Left lung (tissue), 10 donors: Measurements from ENCODE around the gene FBXO38. TPM values are rescaled to one million over a fixed set of nuclear protein-coding genes. Genes with fewer than 3 reads are reported as not detected.

ENCODE experiments used
- ATAC-seq: fragments of 200-7000 bp; cut with Tn5 transposase; one replicate; pipeline ENCODE4 v1.9.1; 2020; ENCODE audit warnings: moderate library complexity
- DNase-seq, 4 donors: peaks; one replicate each; pipeline ENCODE4 v3.0.0-alpha.2; 2013 to 2020
- H3K27ac ChIP-seq, 2 donors: fragments of 200-600 bp; sonication (generic) in 1 of 2; one replicate each; pipeline versions ENCODE4 v1.5.0 to v1.8.0; 2020 to 2021
- H3K27me3 ChIP-seq, 2 donors: fragments of 200-600 bp; sonication (generic) in 1 of 2; one replicate each; pipeline versions ENCODE4 v1.5.0 to v1.8.0; 2020 to 2021
- H3K36me3 ChIP-seq, 2 donors: fragments of 200-600 bp; sonication (generic) in 1 of 2; one replicate each; pipeline versions ENCODE4 v1.5.0 to v1.8.0; 2020 to 2021
- H3K4me1 ChIP-seq, 2 donors: fragments of 200-600 bp; one replicate each; pipeline ENCODE4 v1.8.0; 2021
- H3K4me3 ChIP-seq, 2 donors: fragments of 200-600 bp; sonication (generic) in 1 of 2; one replicate each; pipeline versions ENCODE4 v1.5.0 to v1.8.0; 2020 to 2021; ENCODE audit warnings: mild to moderate bottlenecking in 1 of 2
- H3K9me3 ChIP-seq, 2 donors: fragments of 200-600 bp; sonication (generic) in 1 of 2; one replicate each; pipeline versions ENCODE4 v1.5.0 to v1.8.0; 2020 to 2021
- intact Hi-C, 2 donors: fragments of 100-400 bp; cut with DNase I; formaldehyde crosslinking; loops; one replicate each; pipeline versions ENCODE4 v1.11.2 to v1.14.2; 2022
- polyA plus RNA-seq, 6 donors: library from polyadenylated mRNA; unstranded; fragments of 120-200 nt; gene quantifications; one replicate each; pipeline ENCODE4 v1.2.1, GENCODE V29; 2013; ENCODE audit not compliant: insufficient read length in 6 of 6
- total RNA-seq, 2 donors: library from RNA; stranded (reverse); fragmentation: NEBNext Ultra II Directional; extraction: Animal tissue kit (Norgen Biotek cat#: 25700); gene quantifications; one replicate each; pipeline ENCODE4 v1.2.1, GENCODE V29; 2021
- TF ChIP-seq, protein P1 (sequence below), 2 donors: fragments of 200-600 bp; sonication (generic) in 1 of 2; IDR thresholded peaks; one replicate each; pipeline versions ENCODE4 v1.5.0 to v1.8.0; 2021; ENCODE audit warnings: antibody characterized with exemption in 2 of 2
- donor health status: DM: no; HTN: yes; CAD: no.
- donor health status: DM: no; HTN: no; CAD: no.

Gene FBXO38
- total and polyA plus RNA-seq, 8 donors, result 45.0 to 72.9 (median 52.8) TPM

DNA sequence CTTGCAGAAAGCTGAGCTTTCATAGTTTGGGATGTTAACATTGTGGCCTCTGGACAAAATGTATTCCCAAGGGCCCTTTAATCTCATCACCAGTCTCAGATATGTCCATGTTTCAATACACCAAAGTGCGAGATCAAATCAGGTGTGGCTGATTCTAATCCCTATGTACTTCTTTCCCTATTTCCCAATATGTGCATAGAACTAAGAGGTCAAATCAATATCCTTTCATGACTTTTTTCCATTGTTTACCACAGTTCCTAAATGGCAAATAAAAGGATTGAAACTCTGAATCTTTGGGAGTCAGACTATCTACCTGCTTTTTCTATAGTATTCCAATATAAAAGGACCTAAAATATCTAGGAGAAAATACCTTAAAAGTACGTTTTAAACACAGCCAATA, 105.0 kb downstream of the FBXO38 start:
- intact Hi-C loops, result no loop called here
- Histone ChIP-seq H3K36me3 (no peaks in the 10 kb centered on the region), H3K27ac (no peak overlapping the region), H3K4me1 (no peaks in the 10 kb centered on the region), H3K9me3 (no peaks in the 10 kb centered on the region), H3K27me3 (no peaks in the 10 kb centered on the region), H3K4me3 (no peak overlapping the region)
- ATAC-seq (no peak), DNase-seq (no peak)
- TF ChIP-seq, protein P1, sequence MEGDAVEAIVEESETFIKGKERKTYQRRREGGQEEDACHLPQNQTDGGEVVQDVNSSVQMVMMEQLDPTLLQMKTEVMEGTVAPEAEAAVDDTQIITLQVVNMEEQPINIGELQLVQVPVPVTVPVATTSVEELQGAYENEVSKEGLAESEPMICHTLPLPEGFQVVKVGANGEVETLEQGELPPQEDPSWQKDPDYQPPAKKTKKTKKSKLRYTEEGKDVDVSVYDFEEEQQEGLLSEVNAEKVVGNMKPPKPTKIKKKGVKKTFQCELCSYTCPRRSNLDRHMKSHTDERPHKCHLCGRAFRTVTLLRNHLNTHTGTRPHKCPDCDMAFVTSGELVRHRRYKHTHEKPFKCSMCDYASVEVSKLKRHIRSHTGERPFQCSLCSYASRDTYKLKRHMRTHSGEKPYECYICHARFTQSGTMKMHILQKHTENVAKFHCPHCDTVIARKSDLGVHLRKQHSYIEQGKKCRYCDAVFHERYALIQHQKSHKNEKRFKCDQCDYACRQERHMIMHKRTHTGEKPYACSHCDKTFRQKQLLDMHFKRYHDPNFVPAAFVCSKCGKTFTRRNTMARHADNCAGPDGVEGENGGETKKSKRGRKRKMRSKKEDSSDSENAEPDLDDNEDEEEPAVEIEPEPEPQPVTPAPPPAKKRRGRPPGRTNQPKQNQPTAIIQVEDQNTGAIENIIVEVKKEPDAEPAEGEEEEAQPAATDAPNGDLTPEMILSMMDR (IDR thresholded peaks at IDR 0.05), result no peak

DNA sequence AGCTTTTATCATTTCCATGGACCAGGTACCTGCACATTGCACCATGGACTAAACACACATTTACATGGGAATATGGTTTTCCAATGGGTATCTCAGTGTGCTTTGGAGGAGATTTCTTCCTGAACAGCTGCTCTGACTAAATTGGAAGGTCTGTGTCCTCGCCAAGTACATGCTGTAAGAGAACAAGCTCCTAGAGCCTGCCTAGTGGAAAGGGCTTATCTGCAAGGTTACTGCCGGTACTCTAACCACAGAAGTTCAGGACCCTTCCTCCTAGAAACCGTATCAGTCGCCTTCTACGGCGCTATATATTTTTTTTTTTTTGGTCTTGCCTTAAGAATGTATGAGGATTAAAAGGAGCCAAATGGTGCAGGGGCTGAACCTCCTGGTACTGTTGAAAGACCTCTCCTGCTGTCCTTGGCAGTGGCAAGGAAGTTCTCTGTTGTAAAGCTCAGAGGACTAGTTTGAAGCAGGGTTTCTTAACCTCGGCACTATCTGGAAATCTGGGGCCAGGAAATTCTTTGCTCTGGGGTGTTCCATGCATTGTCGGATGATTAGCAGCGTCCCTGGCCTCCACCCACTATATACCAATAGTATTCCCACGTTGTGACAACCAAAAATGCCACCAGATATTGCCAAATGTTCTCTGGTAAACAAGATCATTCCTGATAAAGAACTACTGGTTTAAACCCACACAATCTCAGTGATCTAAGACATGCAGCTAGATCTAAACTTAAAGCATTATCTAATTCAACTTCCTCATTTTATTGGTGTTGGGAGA, 107.4 kb downstream of the FBXO38 start:
- H3K4me1 ChIP-seq, result no peaks in the 10 kb centered on the region
- H3K36me3 ChIP-seq, result no peaks in the 10 kb centered on the region
- H3K9me3 ChIP-seq, result no peaks in the 10 kb centered on the region
- DNase-seq (no peak), ATAC-seq (no peak)
- H3K27ac ChIP-seq, result no peak overlapping the region
- H3K4me3 ChIP-seq, result no peak overlapping the region
- TF ChIP-seq, protein P1 (IDR thresholded peaks at IDR 0.05), result no peak
- intact Hi-C loops, result no loop called here
- no peaks in the 10 kb centered on the region for H3K27me3 ChIP-seq

DNA sequence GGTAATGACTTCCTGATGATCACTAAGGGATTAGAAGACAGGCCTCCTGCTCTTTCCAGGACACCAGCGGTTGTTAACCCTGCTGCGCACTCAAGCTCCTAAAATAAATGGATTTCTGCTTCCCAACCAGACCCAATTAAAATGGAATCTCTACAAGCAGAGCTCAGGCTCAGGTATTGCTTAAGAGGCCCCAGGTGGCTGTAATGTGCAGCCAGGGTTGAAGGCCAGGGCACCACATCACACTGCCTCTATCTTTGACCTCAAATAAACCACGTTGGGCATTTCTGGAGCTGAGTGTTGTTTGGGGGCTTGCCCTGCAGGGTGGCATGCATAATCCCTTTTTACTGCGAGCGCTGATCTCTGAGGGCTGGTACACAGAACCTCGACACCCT, 108.0 kb downstream of the FBXO38 start:
- intact Hi-C loops, result no loop called here
- TF ChIP-seq, protein P1 (IDR thresholded peaks at IDR 0.05), result no peak
- no peak overlapping the region for H3K4me3 ChIP-seq

DNA sequence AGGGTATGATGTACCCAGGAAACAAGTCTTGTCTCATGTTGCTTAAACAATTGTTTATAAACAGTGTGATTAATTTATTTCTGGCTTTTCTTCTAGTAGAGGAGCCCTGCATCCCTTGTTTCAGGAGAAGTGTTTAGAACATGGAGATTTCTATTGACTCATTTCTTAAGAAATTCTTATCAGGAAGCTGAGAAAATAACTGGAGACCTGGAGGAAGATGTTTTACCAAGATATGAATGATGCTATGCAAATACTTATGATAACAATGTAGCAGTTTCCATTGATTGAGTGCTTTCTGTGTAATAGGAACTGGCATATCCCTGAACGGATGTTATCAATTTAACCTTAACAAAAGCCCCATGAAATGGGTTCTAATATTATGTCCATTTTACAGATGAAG, 108.6 kb downstream of the FBXO38 start:
- no peak for ATAC-seq
- no peak overlapping the region for H3K27ac ChIP-seq
- no peaks in the 10 kb centered on the region for H3K9me3 ChIP-seq
- TF ChIP-seq, protein P1 (IDR thresholded peaks at IDR 0.05), result no peak
- H3K36me3 ChIP-seq, result no peaks in the 10 kb centered on the region
- no peaks in the 10 kb centered on the region for H3K27me3 ChIP-seq
- no peak overlapping the region for H3K4me3 ChIP-seq
- intact Hi-C loops, result no loop called here
- H3K4me1 ChIP-seq, result no peaks in the 10 kb centered on the region
- DNase-seq, result no peak

More for the DNA sequence above, 108.0 kb downstream of the FBXO38 start:
- DNase-seq, result no peak
- Histone ChIP-seq H3K27ac (no peak overlapping the region), H3K36me3 (no peaks in the 10 kb centered on the region), H3K9me3 (no peaks in the 10 kb centered on the region), H3K27me3 (no peaks in the 10 kb centered on the region), H3K4me1 (no peaks in the 10 kb centered on the region)
- no peak for ATAC-seq

Other genes starting within 250 kb of the FBXO38 start
- gene SPINK14, start 215.4 kb upstream of the FBXO38 start, total RNA-seq, result not detected
- gene SPINK14, start 215.4 kb upstream of the FBXO38 start, polyA plus RNA-seq, result not detected
- gene SPINK6, start 180.9 kb upstream of the FBXO38 start, total RNA-seq, result under 1 TPM in 1 of 2 donors, not detected in 1; 0.42 TPM
- not detected for gene SPINK6, start 180.9 kb upstream of the FBXO38 start, polyA plus RNA-seq
- gene MARCOL, start 145.4 kb upstream of the FBXO38 start, total RNA-seq, result not detected
- under 1 TPM in 2 of 6 donors, not detected in 4; 0.11 to 0.17 TPM for gene MARCOL, start 145.4 kb upstream of the FBXO38 start, polyA plus RNA-seq
- not detected for gene SPINK13, start 115.2 kb upstream of the FBXO38 start, total RNA-seq
- 1 to 10 TPM in 3 of 6 donors, under 1 TPM in 3; 0.76 to 1.5 (median 1.1) TPM for gene SPINK13, start 115.2 kb upstream of the FBXO38 start, polyA plus RNA-seq
- not detected for gene SPINK7, start 71.5 kb upstream of the FBXO38 start, total RNA-seq
- gene SPINK7, start 71.5 kb upstream of the FBXO38 start, polyA plus RNA-seq, result under 1 TPM; 0.54 to 0.83 (median 0.64) TPM
- gene SPINK9, start 48.4 kb upstream of the FBXO38 start, total RNA-seq, result not detected
- under 1 TPM; 0.34 to 0.87 (median 0.67) TPM for gene SPINK9, start 48.4 kb upstream of the FBXO38 start, polyA plus RNA-seq